H9 (cell line): Measurements from ENCODE around the gene LKAAEAR1. TPM values are rescaled to one million over a fixed set of nuclear protein-coding genes. Genes with fewer than 3 reads are reported as not detected.
A peak's percentile ranks its signal among the peaks of the same experiment; 100 is the strongest.

Experiments used
- DNase-seq: peaks from one replicate; pipeline ENCODE4 v3.0.0-alpha.2; 2017
- H2AFZ ChIP-seq: one replicate; pipeline ENCODE4 v1.6.1; 2013; ENCODE audit warnings: mild to moderate bottlenecking, low read length, control low read depth, moderate library complexity
- H2AK5ac ChIP-seq: 2 replicates; pipeline ENCODE4 v1.6.1; 2013; ENCODE audit warnings: low read length, control low read depth, mixed read lengths; ENCODE audit not compliant: insufficient read length
- H2BK120ac ChIP-seq: one replicate; pipeline ENCODE4 v1.6.1; 2013; ENCODE audit warnings: low read depth, mild to moderate bottlenecking, low read length, control low read depth, inconsistent platforms; ENCODE audit not compliant: poor library complexity, severe bottlenecking
- H2BK12ac ChIP-seq: 2 replicates; pipeline ENCODE4 v1.6.1; 2013; ENCODE audit warnings: low read length, control low read depth, mixed read lengths, low read depth; ENCODE audit not compliant: insufficient read length
- H2BK15ac ChIP-seq: 2 replicates; pipeline ENCODE4 v1.6.1; 2013; ENCODE audit warnings: low read depth, low read length, control low read depth
- H2BK20ac ChIP-seq: one replicate; pipeline ENCODE4 v1.6.1; 2013; ENCODE audit warnings: low read depth, mild to moderate bottlenecking, low read length, control low read depth, inconsistent platforms; ENCODE audit not compliant: poor library complexity, severe bottlenecking
- H2BK5ac ChIP-seq: 2 replicates; pipeline ENCODE4 v1.6.1; 2013; ENCODE audit warnings: low read length, control low read depth, mixed read lengths; ENCODE audit not compliant: insufficient read length
- H3K14ac ChIP-seq: 2 replicates; pipeline ENCODE4 v1.6.1; 2013; ENCODE audit warnings: low read length, control low read depth; ENCODE audit not compliant: insufficient read depth
- H3K18ac ChIP-seq: 2 replicates; pipeline ENCODE4 v1.6.1; 2013; ENCODE audit warnings: low read depth, mild to moderate bottlenecking, mixed read lengths, low read length, control low read depth; ENCODE audit not compliant: insufficient read length
- H3K23ac ChIP-seq: 2 replicates; pipeline ENCODE4 v1.6.1; 2013; ENCODE audit warnings: low read length, control low read depth, mixed read lengths, low read depth; ENCODE audit not compliant: insufficient read length
- H3K23me2 ChIP-seq: 2 replicates; pipeline ENCODE4 v1.6.1; 2013; ENCODE audit warnings: low read depth, mild to moderate bottlenecking, mixed read lengths, low read length, control low read depth; ENCODE audit not compliant: insufficient read length, poor library complexity, severe bottlenecking
- H3K27ac ChIP-seq: 2 replicates; pipeline ENCODE4 v1.5.1; 2013; ENCODE audit warnings: low read length, control low read depth, mixed read lengths, low read depth; ENCODE audit not compliant: insufficient read length
- H3K27me3 ChIP-seq: 2 replicates; pipeline ENCODE4 v1.6.1; 2013; ENCODE audit warnings: low read length, control low read depth, inconsistent platforms; ENCODE audit not compliant: insufficient read depth
- H3K4ac ChIP-seq: 2 replicates; pipeline ENCODE4 v1.6.1; 2013; ENCODE audit warnings: low read depth, mild to moderate bottlenecking, control low read depth, inconsistent platforms, low read length, moderate library complexity
- H3K4me1 ChIP-seq: 2 replicates; pipeline ENCODE4 v1.6.1; 2013; ENCODE audit warnings: low read length, control low read depth, inconsistent platforms; ENCODE audit not compliant: insufficient read depth
- H3K4me2 ChIP-seq: 2 replicates; pipeline ENCODE4 v1.6.1; 2013; ENCODE audit warnings: low read length, control low read depth, mixed read lengths; ENCODE audit not compliant: insufficient read length, insufficient read depth
- H3K56ac ChIP-seq: 2 replicates; pipeline ENCODE4 v1.6.1; 2013; ENCODE audit warnings: low read depth, mild to moderate bottlenecking, mixed read lengths, low read length, control low read depth; ENCODE audit not compliant: insufficient read length
- H3K79me1 ChIP-seq: 2 replicates; pipeline ENCODE4 v1.6.1; 2013; ENCODE audit warnings: low read depth, mild to moderate bottlenecking, moderate library complexity, low read length, control low read depth, inconsistent platforms; ENCODE audit not compliant: insufficient read depth, poor library complexity, severe bottlenecking
- H3K79me2 ChIP-seq: 2 replicates; pipeline ENCODE4 v1.6.1; 2013; ENCODE audit warnings: low read length, control low read depth, inconsistent platforms; ENCODE audit not compliant: insufficient read depth
- H3K9ac ChIP-seq: 2 replicates; pipeline ENCODE4 v1.6.1; 2013; ENCODE audit warnings: low read length, control low read depth, mixed read lengths; ENCODE audit not compliant: insufficient read length; ENCODE audit errors: extremely low read depth
- H3K9me3 ChIP-seq: one replicate; pipeline ENCODE4 v1.6.1; 2013; ENCODE audit warnings: low read depth, low read length, inconsistent platforms; ENCODE audit not compliant: control insufficient read depth
- H3T11ph ChIP-seq: one replicate; pipeline ENCODE4 v1.6.1; 2013; ENCODE audit warnings: mild to moderate bottlenecking, low read length, control low read depth, inconsistent platforms
- H4K20me1 ChIP-seq: one replicate; pipeline ENCODE4 v1.6.1; 2013; ENCODE audit not compliant: control insufficient read depth, insufficient read length, insufficient read depth
- H4K5ac ChIP-seq: 2 replicates; pipeline ENCODE4 v1.6.1; 2013; ENCODE audit warnings: low read depth, mild to moderate bottlenecking, mixed read lengths, low read length, control low read depth; ENCODE audit not compliant: insufficient read length
- H4K8ac ChIP-seq: replicated peaks from 2 replicates; pipeline ENCODE4 v1.6.1; 2013; ENCODE audit warnings: low read length, control low read depth, mixed read lengths, low read depth; ENCODE audit not compliant: insufficient read length
- H4K91ac ChIP-seq: 2 replicates; pipeline ENCODE4 v1.6.1; 2013; ENCODE audit warnings: low read depth, mild to moderate bottlenecking, moderate library complexity, mixed read lengths, low read length, control low read depth; ENCODE audit not compliant: insufficient read length
- H3K27ac Mint-ChIP-seq, 3 experiments: 2 replicates in 2 of 3; 3 replicates in 1 of 3; pipeline ENCODE4 v1.8.0; 2020 to 2021; ENCODE audit warnings: mixed read lengths in 3 of 3, mild to moderate bottlenecking in 1 of 3, moderate library complexity in 1 of 3
- H3K27me3 Mint-ChIP-seq: 2 replicates; pipeline ENCODE4 v1.8.0; 2021; ENCODE audit warnings: low read depth, mild to moderate bottlenecking, moderate library complexity, mixed read lengths
- H3K36me3 Mint-ChIP-seq, 3 experiments: 2 replicates in 2 of 3; 3 replicates in 1 of 3; pipeline ENCODE4 v1.8.0; 2020 to 2021; ENCODE audit warnings: low read depth in 3 of 3, mixed read lengths in 3 of 3; ENCODE audit not compliant: insufficient read depth in 1 of 3
- H3K4me1 Mint-ChIP-seq, 2 experiments: 2 replicates each; pipeline ENCODE4 v1.8.0; 2020; ENCODE audit warnings: mixed read lengths in 2 of 2
- H3K4me3 Mint-ChIP-seq, 2 experiments: 2 replicates in 1 of 2; 3 replicates in 1 of 2; pipeline ENCODE4 v1.8.0; 2020 to 2021; ENCODE audit warnings: mild to moderate bottlenecking in 2 of 2, mixed read lengths in 2 of 2, moderate library complexity in 1 of 2
- H3K9me3 Mint-ChIP-seq, 2 experiments: 2 replicates in 1 of 2; 3 replicates in 1 of 2; pipeline ENCODE4 v1.8.0; 2020; ENCODE audit warnings: mild to moderate bottlenecking in 2 of 2, mixed read lengths in 2 of 2, moderate library complexity in 1 of 2
- WGBS: extraction: QIAGEN DNeasy Blood & Tissue Kit; methylation state at CpG from one replicate; pipeline ENCODE4 v1.1.7; 2013; ENCODE audit warnings: missing lambda C conversion rate, low lambda C conversion rate, mixed read lengths; ENCODE audit not compliant: insufficient read length; ENCODE audit errors: extremely low coverage; 5-methylcytosine and 5-hydroxymethylcytosine counted together
- total RNA-seq: library from RNA; stranded (reverse); gene quantifications from 2 replicates; pipeline ENCODE4 v1.2.1, GENCODE V29; 2021
- TF ChIP-seq, protein P1 (sequence below): fragments of 200-600 bp; sonication (generic); conservative IDR thresholded peaks from 3 replicates; pipeline ENCODE4 v1.8.0; 2021; ENCODE audit warnings: antibody characterized with exemption, mild to moderate bottlenecking

LKAAEAR1 gene
- total RNA-seq, 1 experiment from 2014 or later: 0.39 TPM

DNA sequence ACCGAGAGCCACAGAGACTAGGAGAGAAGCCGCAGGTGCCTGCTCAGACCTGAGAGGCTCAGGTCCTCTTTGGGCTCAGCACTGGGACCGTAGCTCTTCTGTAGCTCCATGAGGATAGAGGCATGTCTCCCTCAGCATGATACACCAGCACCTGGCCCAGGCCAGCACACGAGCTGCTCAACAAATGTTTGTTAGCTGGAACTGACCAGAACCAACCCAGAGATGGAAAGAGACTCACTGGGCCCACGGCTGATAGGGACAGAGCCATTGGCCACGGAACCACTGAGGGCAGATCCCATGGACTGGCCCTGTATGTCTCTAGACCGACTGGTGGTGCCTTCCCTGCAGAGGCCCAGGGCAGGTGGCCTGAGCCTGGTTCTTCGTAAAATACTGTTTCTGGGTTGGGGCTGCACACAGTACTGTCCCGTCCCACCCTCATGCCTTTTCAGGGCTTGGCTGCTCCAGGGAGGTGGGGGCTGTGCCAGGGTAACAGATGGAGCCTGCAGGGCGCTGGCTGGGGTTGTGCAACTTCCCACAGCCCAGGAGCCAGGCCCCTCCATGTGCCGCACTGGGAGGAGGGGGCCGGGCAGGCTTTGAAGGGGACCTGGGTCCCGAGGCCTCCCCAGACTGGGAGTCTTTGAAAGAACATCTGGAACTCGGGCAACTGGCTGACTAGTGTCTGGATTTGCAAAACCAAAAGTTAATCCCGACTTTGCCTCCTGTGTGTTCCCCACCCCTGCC is 43.0 kb downstream of the LKAAEAR1 start:
- peaks cover 25 to 31% of the 10 kb centered on the region in 2 experiments for H3K4me1 Mint-ChIP-seq
- Histone ChIP-seq H3K4ac (no peak overlapping the region), H3K9me3 (no peaks in the 10 kb centered on the region), H3K23me2 (peaks cover 14% of the 10 kb centered on the region), H3K9ac (no peak overlapping the region), H3K56ac (no peak overlapping the region), H4K5ac (no peak overlapping the region), H2BK15ac (no peak overlapping the region), H3K18ac (no peak overlapping the region), H3K4me1 (peaks cover 5% of the 10 kb centered on the region; the same call in 1 of the 2 replicates), H4K20me1 (no peaks in the 10 kb centered on the region), H4K8ac (no peak overlapping the region), H3K23ac (no peak overlapping the region), H2BK12ac (no peak overlapping the region), H3K4me2 (no peak overlapping the region), H3K79me1 (no peaks in the 10 kb centered on the region), H3K27me3 (peaks cover 18% of the 10 kb centered on the region; the same call in 1 of the 2 replicates), H3K14ac (no peak overlapping the region; the same call in 1 of the 2 replicates), H3K79me2 (no peaks in the 10 kb centered on the region), H4K91ac (no peak overlapping the region), H3T11ph (no peak overlapping the region), H2BK5ac (no peak overlapping the region), H2BK120ac (no peak overlapping the region), H3K27ac (no peak overlapping the region), H2AFZ (no peak overlapping the region), H2BK20ac (no peak overlapping the region), H2AK5ac (no peak overlapping the region)
- peaks cover 72% of the 10 kb centered on the region for H3K27me3 Mint-ChIP-seq
- TF ChIP-seq, protein P1, sequence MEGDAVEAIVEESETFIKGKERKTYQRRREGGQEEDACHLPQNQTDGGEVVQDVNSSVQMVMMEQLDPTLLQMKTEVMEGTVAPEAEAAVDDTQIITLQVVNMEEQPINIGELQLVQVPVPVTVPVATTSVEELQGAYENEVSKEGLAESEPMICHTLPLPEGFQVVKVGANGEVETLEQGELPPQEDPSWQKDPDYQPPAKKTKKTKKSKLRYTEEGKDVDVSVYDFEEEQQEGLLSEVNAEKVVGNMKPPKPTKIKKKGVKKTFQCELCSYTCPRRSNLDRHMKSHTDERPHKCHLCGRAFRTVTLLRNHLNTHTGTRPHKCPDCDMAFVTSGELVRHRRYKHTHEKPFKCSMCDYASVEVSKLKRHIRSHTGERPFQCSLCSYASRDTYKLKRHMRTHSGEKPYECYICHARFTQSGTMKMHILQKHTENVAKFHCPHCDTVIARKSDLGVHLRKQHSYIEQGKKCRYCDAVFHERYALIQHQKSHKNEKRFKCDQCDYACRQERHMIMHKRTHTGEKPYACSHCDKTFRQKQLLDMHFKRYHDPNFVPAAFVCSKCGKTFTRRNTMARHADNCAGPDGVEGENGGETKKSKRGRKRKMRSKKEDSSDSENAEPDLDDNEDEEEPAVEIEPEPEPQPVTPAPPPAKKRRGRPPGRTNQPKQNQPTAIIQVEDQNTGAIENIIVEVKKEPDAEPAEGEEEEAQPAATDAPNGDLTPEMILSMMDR: no peak
- H3K27ac Mint-ChIP-seq: no peak overlapping the region
- no peak for DNase-seq
- WGBS: no CpG with 5 or more reads among the region's 15 CpGs
- H3K4me3 Mint-ChIP-seq: peak overlapping the region in 1 of 2 experiments; percentile 46; a peak in 2 of 5 replicates
- peaks cover 0 to 2% of the 10 kb centered on the region in 2 experiments; a peak in 2 of 5 replicates for H3K9me3 Mint-ChIP-seq
- H3K36me3 Mint-ChIP-seq: no peaks in the 10 kb centered on the region; a peak in 1 of 7 replicates
